GM21723 (cell line): ENCODE measurements around the gene MTFR2.

ENCODE experiments used
- ATAC-seq: cut with Tn5 transposase; IDR thresholded peaks from one replicate; pipeline ENCODE4 v1.9.1; 2021; ENCODE audit warnings: mild to moderate bottlenecking, moderate library complexity; ENCODE audit not compliant: unreplicated experiment

The MTFR2 gene

DNA sequence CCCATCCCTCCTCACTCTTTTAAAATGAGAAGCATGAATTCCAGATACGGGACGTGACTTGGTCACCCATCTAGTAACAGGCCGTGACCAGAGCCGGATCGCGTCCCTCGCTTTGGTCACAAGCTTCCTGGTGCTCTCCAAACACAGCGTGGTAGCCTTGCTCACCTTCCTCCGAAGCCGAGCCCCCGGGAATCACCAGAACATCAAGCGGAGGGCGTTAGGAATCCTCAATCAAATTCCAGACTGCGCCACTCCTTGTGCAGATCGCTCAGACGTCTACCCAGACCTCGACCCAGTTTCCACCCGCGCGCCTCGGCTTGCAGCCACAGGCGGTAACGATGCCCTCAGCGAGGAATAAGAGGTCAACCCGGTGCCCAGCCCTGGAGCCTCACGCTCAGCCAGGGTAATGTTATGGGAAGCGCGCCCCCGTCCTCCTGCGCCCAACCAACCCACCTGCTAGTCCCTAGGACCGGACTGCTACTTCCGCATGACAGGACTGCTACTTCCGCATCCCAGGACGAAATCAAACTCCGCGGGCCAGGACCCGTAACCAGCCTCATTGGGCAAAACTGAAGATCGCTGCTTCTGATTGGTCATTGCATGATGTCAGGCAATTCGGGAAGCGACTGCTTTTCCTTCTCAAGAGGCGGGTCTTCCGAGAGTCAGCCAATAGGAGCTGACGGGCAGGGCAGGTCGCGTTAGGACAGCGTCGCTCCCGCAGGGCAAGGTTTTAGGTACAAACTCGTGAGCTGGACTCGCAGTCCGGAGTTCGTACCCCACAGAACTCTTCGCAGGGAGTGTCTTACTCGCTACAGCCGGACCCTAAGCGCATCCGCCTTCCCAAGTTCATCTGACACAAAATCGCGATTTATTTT lies at the start of gene MTFR2:
Gene MTFR2, minus strand, starts transcription at position 501 of the 875 bp plus-strand sequence. CDS start 1,212 bp downstream, outside the sequence.
- ATAC-seq: peak; percentile 96

DNA sequence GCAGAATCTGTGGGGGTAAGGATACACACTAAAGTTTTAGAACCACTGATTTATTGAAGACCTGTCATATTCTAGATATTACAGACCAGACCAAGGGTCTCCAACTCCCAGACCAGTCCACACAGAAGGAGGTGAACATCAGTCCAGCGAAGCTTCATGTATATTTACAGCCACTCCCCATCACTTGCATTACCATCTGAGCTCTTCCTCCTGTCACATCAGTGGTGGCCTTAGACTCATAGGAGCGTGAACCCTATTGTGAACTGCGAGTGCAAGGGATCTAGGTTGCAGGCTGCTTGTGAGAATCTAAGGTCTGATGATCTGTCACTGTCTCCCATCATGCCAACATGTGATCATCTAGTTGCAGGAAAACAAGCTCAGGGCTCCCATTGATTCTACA lies 44.5 kb upstream of the MTFR2 start:
- ATAC-seq: no peak

DNA sequence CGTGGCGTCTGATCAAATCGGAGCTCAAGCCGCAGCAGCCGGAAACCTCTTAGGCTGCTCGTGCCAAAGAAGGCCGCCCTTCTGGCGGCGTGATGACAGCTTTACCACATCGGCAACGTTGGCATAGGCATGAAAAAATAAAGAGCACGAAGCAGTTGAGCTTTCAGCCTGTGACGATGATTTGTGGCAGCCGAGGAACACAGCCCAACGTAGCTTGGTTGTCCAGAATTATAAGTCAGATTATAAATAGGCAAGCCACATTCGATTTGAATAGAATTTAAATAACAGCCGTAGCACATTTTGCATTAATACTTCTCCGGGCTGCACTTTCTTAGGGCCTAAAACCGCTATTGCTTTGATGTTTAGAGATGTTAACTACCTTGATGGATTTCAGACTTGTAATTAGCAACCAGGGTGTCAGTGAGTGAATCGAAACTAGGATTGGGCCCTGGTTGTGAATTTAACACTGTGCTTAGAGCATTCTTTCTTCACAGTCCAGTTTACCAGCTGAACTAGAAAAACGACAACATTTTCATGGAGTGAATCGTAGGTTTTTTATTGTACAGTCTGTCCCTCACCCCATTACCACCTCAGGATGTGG lies 40.4 kb upstream of the MTFR2 start:
- ATAC-seq: peak; percentile 29

DNA sequence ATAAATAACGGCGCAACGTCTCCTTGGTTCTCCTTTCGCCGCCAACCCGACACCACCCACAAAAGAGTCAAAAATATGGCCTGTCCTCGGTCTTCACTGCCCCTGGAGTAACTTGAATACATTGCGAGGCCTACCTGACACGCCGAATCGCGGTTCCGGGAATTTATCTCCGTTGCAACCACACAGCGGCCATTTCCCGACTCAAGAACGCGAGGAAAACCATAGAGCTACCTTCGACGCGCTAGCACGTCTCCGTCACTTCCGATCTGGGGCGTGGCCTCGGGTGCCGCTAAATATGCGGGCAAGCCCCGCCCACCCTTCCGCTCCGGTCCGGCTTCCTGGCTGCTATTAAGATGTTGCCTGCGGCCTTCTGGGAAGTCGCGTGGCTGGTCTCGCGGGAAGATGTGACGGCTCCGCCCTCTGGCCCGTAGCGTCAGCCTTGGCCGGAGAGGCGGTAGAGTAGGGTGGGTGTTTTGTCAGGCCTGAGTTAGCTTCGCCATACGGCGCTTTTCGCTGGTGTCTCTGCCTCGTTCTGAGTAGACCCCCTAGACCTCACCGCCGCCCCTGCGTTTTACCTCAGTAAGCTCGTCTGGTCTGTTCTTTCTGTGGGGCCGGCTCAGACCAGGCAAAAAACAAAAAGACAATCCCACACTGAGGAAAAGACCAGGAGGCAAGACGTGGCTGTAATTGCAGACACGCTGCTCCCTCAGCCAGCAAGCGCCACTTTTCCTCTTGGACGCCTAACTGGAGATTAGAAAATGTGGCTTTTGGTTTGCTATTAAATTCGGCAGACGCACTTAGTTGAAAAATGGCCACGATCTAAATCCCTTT lies 39.7 kb upstream of the MTFR2 start, which contains the start of gene BCLAF1:
Gene BCLAF1, minus strand, starts transcription at position 268 of the 831 bp plus-strand sequence. CDS start 9,980 bp downstream, outside the sequence.
- ATAC-seq: peak; percentile 93

DNA sequence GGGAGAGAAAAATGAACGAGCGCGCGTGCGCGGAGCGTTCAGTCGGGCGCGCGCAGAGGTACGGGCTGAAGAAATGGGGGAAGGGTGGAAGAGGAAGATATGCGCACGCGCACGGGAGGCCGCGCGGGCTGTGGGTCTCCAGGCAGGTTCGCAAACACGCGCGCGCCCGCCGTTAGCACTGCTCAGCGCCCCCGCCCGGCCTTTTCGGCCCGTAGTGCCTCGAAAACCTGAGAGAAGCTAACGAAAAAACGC lies 39.1 kb upstream of the MTFR2 start:
- ATAC-seq: peak; percentile 50

DNA sequence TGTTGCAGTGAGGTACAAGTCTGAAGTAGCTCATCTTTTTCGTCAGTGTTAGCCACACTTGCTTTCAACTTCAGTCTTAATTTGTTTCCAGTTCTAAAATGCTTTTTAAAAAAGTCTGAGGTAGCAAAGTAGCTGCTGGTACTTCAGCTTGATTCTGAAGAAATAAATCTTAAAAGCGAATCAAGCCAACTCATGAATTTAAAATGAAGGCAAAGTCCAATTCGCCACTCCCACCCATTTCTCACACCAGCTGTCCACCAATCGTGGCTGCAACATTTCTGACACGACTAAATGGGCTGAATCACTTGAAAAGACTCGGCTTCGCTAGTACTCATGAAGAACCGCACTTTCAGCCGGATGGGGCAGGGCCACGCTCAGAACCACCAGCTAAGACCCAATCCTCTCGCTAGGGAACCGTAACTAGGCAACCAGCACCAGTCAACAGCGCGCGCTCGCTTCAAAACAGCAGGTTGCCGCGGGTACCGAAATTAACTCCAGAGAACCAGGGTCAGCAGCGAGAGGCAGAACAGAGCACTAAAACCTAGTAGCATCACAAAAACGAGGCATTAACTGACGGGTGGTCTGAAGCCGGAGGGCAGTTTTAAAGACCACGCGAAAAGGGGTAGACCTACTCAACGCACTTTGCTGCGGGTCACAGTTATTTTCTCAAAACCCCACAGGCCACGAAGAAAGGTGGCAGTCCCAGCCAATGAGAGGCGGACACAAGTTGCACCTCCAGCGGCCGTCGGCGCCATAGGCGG lies 38.6 kb upstream of the MTFR2 start:
- peak; percentile 33 for ATAC-seq

DNA sequence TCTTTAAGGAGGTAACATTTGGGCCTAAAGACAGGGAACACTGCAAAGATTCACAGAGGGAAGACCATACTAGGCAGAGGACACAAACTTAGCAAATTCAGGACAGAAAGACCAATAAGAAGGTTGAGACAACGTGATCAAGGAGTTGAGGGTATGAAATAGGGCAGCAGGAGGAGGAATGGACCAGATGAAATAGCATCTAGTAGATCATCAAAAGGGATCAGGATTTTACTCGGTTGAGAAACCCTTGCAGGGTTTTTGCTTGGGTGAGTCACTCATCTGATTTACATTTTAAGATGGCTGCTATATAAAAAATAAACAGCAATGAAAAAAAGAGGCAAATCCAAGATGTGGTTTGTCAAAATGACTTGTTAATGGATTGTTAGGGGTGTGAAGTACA lies 34.8 kb upstream of the MTFR2 start:
- ATAC-seq: no peak

DNA sequence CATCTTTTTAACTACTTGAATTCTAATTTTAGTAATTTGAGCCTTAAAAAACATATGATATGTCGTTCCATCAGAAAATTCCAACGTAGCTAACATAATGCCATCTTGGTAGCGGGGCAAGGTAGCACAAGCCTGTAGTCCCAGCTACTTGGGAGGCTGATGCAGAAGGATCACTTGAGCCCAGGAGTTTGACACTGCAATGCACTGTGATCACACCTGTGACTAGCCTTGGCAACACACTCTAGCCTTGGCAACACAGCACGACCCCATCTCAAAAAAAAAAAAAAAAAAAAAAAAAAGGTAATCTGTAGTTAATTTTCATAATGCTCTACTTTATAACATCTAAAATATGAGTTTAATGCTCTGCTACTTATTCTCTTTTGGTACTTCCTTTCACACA lies 32.8 kb upstream of the MTFR2 start:
- no peak for ATAC-seq

DNA sequence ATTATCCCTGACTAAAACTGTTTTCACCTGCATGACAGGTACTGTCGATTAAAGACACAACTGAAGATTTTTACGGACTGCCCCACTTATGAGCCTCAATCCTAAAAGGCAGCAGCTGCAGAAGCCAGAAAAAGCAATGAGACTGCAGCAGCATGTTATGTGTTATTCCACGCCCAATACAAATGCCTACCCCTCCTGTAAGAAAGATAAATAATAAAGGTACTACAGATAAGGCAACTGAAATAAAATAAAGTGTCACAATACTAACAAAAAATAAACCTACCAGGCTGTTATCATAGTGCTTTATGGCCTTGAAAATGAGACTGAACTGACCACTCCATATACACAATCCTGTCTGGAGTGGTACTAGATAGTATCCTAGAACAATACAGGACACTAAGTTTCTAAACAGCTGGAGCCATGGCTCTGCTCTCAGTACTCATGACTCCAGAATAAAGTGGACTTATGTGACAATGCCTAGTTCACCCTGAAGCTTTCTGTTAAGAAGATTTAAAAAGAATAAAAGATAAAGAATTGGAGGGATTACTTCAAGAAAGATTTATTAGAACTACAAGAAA lies 30.0 kb upstream of the MTFR2 start:
- ATAC-seq: no peak

DNA sequence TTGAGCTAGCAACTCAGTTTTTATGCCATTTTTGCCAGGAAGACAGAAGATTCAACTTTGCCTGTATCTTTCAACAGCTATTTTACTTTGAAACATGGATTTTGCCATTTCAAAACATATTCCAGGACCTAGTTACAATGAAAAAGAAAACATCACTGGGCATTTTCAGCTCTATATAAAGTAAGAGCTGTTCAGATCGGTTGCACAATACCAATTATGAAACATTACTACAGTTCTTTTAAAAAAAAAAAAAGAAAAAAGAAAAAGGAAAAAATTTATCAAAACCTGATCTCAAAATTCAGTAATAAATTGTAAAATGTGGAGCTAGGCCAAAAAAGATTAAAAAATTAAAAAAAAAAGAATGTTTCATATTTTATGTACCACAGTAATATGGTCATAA lies 24.0 kb upstream of the MTFR2 start:
- no peak for ATAC-seq

DNA sequence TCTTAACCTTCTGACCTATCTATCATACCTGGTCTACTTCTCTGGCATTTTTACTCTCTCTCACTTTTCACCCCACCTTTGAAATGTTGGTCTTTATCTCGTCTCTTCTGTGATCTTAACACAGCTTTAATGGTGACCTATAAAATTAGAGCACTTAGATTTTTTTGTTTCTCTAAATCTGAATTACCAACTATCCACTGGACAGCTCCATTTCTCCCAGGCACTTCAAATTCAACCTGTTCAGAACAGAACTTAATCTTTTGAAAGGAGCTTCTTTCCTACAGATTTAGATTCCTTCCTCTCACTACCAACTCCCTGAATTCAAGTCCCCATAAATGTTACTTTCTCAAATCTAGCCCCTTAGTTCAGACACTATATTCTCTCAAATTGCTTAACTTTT lies 15.0 kb upstream of the MTFR2 start:
- no peak for ATAC-seq

DNA sequence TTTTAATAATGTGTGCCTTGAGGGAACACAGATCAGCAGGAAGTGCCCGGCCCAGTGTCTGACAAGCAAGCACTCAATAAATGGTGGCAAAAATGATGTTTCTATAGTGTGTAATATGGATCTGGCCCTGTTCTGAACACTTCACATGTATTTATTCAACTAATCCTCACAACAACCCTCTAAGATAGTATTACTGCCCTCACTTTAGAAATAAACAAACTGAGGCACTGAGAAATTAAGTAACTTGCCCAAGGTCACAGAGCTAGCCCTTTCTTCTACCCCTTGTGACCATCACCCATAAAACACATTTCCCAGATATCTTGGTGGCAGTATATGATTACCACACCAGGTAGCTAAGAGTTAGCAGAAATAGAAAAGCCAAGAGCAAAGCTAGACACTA lies 12.8 kb upstream of the MTFR2 start:
- no peak for ATAC-seq

DNA sequence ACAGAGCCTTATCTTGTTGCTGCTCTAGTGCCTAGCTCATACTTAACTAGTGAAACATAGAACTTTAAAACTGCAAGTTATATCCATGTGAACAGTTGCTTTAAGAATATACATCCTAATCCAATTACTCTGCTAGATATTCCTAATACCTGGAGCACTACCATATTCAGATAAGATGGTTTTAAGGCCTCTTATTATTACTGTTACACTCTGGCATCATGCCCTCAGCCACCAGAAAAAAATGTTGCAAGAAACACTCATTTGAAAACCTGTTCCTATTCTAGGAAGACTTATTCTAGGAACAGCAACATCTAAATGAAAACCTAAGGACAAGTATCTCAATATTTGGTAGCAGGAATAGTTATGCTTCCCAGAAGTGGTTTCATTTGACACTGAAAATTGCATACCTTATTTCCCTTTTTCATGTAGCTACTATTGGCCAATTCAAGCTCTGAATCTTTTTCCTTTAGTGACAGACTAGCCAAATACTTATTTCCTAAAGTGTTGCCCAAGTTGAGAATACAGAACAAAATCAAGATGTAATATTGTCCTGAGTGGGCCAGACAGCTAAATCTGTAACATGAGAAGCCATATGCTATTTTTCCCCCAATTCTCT lies 4.8 kb upstream of the MTFR2 start:
- ATAC-seq: no peak

DNA sequence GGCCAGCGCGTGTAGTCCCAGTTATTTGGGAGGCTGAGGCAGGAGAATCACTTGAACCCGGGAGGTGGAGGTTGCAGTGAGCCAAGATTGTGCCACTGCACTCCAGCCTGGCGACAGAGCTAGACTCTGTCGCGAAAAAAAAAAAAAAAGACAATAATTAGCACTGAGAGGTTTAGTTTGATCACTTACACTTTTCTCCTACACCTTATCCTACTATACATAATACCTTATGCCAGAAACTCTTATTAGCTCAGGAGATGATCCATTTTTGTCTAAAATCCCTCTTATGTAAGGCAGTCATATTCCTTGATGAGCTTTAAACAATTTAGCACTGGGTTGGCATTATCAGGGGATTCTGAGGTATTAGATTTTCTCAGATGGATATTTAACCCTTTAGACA lies 3.6 kb upstream of the MTFR2 start:
- ATAC-seq: no peak

DNA sequence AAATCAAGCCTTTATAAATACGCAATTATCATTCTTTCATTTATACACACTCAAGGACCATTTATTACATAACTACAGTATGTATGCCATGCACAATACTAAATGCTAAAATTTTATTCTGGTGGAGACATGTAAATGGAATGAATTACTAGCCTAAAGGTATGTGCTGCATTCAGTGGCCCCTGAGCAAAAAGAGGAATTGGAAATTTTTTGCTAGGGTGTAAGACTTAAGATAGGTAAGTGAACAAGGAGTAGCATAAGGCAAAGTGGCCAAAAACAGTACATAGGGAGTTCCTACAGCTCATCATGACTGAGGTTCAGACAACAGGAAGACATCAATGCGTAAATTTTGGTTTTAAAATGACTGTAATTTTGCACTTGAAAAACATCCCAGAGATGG lies 2.3 kb upstream of the MTFR2 start:
- ATAC-seq: no peak

DNA sequence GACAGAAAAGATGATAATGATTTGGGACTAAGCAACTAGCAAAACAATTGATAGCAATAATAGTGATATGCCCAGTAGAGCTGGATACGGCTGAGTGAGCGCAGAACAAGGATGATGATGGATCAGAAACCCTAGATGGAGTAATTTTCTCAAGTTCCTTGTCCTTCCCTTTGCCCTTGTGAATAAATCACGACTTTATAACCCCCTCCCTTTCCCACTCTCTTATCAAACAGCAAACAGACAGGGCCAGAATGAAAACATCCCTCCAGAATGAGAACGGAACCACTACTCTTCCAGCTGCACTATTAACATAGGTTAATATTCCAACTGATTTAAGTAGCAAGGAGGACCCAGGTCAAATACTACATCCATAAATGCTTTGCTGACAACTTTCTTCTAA lies 1.3 kb upstream of the MTFR2 start:
- no peak for ATAC-seq

DNA sequence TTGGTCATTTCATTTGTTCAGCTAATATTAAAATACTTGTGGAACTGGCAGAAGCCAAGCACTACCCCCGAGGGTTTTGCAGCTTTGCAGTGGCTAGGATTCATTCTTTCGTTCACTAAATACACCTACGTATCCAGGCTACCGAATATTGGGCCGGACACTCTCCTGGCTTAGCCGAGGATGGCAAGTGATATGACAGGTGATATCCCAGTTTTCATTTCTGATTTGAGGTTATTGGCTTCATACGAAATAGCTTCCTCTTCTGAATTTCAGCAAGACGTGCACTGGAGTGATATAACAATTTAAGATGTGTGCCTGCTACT lies 536 bp upstream of the MTFR2 start:
- peak; percentile 16 for ATAC-seq

DNA sequence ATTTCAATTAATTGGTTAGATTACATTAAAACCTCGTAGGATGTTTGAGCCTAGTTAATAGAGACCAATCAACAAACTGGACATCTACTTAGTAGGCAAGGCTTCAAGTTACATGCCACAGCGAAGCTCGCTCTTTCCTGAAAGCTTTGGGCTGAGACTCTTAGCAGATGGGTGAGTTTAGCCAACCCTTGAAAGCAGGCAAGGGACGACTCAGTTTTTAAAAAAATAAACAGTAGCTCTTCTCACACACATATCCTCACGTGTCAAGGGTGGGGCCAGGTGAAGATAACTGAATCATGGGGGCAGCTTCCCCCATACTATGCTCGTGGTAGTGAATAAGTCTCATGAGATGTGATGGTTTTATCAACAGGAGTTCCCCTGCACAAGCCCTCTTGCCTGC lies 775 bp downstream of the MTFR2 start:
- no peak for ATAC-seq

DNA sequence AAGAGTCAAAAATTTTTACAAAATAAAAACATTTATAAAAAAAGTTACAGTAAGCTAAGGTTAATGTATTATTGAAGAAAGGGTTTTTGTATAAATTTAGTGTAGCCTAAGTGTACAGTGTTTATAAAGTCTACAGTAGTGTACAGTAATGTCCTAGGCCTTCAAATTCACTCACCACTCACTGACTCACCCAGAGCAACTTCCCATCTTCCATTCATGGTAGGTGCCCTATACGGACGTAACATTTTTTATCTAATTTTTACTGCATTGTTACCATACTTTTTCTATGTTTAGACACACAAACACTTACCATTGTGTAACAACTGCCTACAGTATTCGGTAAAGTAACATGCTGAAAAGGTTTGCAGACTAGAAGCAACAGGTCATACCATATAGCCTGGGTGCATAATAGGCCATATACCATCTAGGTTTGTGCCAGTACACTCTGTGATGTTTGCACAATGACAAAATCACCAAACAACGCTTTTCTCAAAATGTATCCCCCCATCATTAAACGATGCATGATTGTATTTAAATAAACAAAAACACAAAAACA lies 6.0 kb downstream of the MTFR2 start:
- no peak for ATAC-seq
